DND-41 (cell line): ENCODE measurements around the gene MYO16.

ENCODE experiments used
- CTCF ChIP-seq: IDR thresholded peaks from 2 replicates; pipeline ENCODE4 v1.5.1; 2012; ENCODE audit warnings: borderline replicate concordance, low read length, moderate library complexity, mild to moderate bottlenecking; ENCODE audit not compliant: poor library complexity, severe bottlenecking; ENCODE audit errors: extremely low read depth
- EZH2 ChIP-seq: IDR thresholded peaks from 3 replicates; pipeline ENCODE4 v1.6.1; 2012; ENCODE audit warnings: borderline replicate concordance, low read depth, mild to moderate bottlenecking, moderate library complexity, low read length, inconsistent platforms; ENCODE audit not compliant: severe bottlenecking

DNA sequence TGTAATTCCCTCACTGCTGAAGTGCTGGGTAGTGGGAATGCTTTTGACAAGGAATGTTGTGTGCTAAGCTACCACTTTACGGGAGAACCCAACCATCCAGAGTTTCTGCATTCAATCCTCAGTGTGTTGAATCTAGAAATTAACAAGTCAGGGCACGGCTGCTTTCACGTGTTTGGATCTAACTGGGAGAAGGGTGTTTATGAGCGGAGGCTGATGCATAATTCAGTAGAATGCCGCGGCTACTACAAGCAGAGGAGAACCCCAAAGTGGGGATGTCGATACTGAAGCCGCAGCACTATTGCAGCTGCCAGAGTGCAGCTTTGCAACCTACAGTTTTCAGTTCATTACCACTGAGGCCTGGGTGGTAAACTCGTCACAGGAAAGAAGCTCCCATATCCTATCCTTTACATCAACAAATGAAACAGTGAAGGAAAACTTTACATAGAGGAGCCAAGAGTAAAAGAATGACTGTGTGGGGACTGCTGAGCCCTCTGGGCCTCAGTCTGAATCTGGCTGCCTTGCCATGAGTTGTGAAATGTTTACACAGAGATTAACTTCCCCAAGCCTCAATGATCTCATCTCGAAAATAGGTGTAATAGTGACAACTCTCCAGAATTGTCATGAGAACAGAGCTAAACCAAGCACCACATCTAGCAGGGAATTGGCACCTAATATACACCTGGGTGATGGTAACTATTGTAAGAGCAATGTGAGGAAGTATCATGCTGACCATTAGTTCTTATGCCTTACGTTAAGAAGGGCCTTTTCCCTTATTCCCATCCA lies 531.7 kb downstream of the MYO16 start:
- TF ChIP-seq CTCF (no peak), EZH2 (no peak)
